GM10248 (cell line): ENCODE results near the gene MCTP1.

Experiments used
- CTCF ChIA-PET: fragments of 300-600 bp; sonication (Branson Sonifier 250); formaldehyde crosslinking; extraction: SDS; loops from one replicate; lab custom pipeline; 2021; ENCODE audit warnings: antibody characterized with exemption; lab: Yijun Ruan, JAX
- POLR2A ChIA-PET: fragments of 350-650 bp; sonication (Branson Sonifier 250); formaldehyde crosslinking; extraction: SDS; loops from one replicate; lab custom pipeline; 2020; ENCODE audit warnings: antibody characterized with exemption; lab: Yijun Ruan, JAX
- DNase-seq: peaks from one replicate; pipeline ENCODE4 v3.0.0; 2012; ENCODE audit errors: extremely low spot score
- TF ChIP-seq, protein P1 (sequence below): IDR thresholded peaks from 2 replicates; pipeline ENCODE4 v1.5.1; 2012; ENCODE audit warnings: mild to moderate bottlenecking, low read depth; ENCODE audit errors: extremely low read depth, missing control alignments, control extremely low read depth

The MCTP1 gene

DNA sequence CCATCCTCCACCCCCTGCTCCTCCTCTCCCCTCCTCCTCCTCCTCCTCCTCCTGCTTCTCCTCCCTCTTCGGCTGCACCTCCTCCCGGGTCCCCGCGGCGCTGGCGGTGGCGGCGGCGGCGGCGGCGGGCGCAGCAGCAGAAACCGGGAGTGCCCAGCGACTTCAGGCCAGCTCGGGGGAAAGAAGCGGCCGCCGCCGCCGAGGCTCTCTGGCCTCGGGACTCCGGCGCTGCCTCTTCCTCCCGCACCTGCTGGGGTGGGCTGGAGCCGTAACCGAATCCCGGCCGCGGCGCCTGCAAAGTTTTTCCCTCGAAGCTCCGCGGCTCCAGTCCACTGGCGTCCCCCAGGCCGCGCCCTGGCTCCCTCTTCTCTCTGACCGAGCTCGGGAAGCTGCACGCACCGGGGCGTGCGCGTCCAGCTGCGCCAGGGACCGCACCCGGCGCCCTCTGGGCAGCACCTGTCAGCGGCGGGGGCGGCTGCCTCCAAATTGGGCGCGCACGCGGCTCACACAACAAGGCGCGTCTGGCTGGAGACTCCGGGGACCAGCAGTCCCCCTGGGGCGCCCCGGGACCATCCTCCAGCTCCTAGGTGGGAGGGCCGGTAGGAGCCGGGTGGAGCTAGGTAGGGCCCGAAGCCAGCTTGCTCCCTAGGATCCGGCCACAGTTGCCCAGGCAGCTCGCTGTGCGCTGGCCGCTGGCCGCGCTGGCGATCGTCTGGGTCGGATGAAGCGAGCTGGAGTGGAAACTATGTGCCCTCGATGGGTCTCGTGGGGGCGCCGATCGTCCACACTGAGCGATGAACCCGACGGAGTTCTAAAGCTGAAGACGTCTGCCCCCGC is at the start of gene MCTP1:
Gene MCTP1, minus strand, starts transcription at position 523 of the 837 bp plus-strand sequence.
- ChIA-PET CTCF (interaction anchor here (0.7 to 2.0 kb wide), 8 partner anchors 10 to 560 kb away, joined by 3 to 5 read pairs (median 3); no protein-coding TSS in a partner anchor), POLR2A (no interaction called here)
- TF ChIP-seq, protein P1, sequence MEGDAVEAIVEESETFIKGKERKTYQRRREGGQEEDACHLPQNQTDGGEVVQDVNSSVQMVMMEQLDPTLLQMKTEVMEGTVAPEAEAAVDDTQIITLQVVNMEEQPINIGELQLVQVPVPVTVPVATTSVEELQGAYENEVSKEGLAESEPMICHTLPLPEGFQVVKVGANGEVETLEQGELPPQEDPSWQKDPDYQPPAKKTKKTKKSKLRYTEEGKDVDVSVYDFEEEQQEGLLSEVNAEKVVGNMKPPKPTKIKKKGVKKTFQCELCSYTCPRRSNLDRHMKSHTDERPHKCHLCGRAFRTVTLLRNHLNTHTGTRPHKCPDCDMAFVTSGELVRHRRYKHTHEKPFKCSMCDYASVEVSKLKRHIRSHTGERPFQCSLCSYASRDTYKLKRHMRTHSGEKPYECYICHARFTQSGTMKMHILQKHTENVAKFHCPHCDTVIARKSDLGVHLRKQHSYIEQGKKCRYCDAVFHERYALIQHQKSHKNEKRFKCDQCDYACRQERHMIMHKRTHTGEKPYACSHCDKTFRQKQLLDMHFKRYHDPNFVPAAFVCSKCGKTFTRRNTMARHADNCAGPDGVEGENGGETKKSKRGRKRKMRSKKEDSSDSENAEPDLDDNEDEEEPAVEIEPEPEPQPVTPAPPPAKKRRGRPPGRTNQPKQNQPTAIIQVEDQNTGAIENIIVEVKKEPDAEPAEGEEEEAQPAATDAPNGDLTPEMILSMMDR, result peak; percentile 21
- peak; percentile 36 for DNase-seq

DNA sequence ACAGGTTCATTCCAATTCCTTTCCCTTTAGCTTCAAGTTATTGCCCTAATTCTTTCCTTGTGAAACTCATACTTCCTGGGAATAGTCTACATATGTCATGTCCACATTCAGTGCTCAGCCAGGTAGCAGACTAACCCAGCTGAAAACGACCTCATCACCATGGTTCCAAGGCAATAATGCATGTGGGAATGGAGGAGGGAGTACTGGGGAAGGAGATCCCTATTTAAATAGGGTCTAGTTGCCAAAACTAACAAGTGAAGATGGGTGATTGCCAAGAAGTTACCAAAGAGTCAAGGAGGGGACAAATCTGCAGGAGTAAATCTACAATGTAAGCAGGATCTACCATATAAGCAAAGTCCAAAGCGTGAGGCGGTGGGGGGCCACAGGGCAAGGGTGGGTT is 47.3 kb upstream of the MCTP1 start:
- CTCF ChIA-PET, result no interaction called here

DNA sequence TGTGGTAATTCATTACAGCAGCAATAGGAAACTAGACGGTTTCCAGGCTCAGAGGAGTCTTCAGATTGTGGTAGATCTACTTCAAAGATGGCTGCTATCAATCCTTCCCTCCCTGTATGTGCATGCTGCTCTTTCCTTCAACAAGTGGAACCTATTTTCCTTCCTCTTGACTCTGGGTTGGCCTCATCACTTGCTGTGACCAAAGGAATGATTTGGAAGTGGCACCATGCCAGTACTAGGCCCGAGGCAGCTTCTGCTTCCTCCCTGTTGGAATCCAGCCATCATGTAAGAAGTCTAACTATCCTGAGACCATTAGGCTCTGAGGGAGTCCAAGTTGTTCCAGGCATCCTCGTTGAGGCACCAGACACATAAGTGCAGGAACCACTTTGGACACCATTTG is 46.5 kb upstream of the MCTP1 start:
- ChIA-PET CTCF (no interaction called here), POLR2A (no interaction called here)
- TF ChIP-seq, protein P1, result no peak
- no peak for DNase-seq

More for the DNA sequence above, 47.3 kb upstream of the MCTP1 start:
- POLR2A ChIA-PET, result no interaction called here
- TF ChIP-seq, protein P1, result no peak
- no peak for DNase-seq

DNA sequence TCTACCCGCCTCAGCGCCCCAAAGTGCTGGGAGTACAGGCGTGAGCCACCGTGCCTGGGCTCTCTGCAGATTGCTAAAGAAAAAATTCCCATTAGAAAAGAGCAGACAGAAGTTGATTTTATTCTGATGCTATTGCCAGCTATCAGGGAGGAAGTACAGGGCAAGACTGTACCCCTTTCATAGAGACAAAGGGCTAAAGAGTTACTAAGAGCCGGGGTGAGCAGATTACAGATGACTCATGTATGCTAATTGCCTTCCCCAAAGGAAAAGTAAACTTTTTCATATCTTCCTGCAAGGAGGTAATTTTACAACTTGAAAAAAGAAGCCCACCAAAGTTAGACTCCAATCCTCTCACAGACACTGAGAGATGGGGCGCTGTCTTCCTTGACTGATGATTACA is 42.3 kb upstream of the MCTP1 start:
- CTCF ChIA-PET, result no interaction called here
- TF ChIP-seq, protein P1, result no peak
- no peak for DNase-seq
- POLR2A ChIA-PET, result no interaction called here

DNA sequence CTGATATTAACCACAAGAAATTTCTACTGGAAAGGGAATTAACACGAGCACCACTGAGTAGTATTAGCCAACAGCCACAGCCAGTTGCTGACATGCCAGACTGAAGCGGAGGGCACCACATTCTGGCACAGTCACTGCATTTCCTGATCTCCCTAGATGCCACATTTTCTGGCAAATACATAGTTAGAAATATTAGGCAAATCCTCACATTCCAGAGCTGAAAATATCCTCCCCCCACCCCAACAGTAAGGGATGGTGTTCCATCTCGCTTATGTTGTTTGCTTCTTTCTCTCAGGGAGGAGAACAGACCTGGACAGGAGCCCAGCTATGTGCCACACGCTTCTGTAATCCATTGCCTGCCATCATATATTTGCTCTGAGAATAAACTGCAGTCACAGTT is 32.8 kb upstream of the MCTP1 start:
- TF ChIP-seq, protein P1, result no peak
- ChIA-PET CTCF (no interaction called here), POLR2A (no interaction called here)
- DNase-seq, result no peak

DNA sequence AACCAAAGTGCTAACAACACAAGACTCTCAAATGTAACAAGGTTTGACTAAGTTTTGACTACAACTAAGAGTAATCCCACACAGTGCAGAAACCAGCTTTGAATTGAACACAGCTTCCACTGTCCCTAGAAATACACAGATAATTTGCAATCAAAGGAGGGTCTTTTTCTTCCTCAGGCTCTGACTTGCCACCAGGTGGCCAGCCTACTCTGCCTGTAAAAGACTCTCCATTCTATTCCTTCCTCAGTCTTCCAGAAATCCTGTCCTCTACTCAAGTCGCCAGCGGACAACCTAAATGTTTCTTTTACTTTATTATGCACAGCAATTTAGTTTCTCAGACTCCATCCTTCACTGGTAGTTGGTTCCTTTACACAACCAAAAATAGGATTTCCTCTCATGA is 32.2 kb upstream of the MCTP1 start:
- DNase-seq, result no peak
- TF ChIP-seq, protein P1, result no peak
- ChIA-PET POLR2A (no interaction called here), CTCF (no interaction called here)
